ENCODE results near the gene ATM.

ATM gene, protein sequence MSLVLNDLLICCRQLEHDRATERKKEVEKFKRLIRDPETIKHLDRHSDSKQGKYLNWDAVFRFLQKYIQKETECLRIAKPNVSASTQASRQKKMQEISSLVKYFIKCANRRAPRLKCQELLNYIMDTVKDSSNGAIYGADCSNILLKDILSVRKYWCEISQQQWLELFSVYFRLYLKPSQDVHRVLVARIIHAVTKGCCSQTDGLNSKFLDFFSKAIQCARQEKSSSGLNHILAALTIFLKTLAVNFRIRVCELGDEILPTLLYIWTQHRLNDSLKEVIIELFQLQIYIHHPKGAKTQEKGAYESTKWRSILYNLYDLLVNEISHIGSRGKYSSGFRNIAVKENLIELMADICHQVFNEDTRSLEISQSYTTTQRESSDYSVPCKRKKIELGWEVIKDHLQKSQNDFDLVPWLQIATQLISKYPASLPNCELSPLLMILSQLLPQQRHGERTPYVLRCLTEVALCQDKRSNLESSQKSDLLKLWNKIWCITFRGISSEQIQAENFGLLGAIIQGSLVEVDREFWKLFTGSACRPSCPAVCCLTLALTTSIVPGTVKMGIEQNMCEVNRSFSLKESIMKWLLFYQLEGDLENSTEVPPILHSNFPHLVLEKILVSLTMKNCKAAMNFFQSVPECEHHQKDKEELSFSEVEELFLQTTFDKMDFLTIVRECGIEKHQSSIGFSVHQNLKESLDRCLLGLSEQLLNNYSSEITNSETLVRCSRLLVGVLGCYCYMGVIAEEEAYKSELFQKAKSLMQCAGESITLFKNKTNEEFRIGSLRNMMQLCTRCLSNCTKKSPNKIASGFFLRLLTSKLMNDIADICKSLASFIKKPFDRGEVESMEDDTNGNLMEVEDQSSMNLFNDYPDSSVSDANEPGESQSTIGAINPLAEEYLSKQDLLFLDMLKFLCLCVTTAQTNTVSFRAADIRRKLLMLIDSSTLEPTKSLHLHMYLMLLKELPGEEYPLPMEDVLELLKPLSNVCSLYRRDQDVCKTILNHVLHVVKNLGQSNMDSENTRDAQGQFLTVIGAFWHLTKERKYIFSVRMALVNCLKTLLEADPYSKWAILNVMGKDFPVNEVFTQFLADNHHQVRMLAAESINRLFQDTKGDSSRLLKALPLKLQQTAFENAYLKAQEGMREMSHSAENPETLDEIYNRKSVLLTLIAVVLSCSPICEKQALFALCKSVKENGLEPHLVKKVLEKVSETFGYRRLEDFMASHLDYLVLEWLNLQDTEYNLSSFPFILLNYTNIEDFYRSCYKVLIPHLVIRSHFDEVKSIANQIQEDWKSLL (N-terminal part only)

DNA sequence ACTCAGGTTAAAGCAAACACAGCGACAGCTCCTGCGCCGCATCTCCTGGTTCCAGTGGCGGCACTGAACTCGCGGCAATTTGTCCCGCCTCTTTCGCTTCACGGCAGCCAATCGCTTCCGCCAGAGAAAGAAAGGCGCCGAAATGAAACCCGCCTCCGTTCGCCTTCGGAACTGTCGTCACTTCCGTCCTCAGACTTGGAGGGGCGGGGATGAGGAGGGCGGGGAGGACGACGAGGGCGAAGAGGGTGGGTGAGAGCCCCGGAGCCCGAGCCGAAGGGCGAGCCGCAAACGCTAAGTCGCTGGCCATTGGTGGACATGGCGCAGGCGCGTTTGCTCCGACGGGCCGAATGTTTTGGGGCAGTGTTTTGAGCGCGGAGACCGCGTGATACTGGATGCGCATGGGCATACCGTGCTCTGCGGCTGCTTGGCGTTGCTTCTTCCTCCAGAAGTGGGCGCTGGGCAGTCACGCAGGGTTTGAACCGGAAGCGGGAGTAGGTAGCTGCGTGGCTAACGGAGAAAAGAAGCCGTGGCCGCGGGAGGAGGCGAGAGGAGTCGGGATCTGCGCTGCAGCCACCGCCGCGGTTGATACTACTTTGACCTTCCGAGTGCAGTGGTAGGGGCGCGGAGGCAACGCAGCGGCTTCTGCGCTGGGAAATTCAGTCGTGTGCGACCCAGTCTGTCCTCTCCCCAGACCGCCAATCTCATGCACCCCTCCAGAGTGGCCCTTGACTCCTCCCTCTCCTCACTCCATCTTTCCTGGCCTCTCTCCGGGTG is at the start of gene ATM, which contains the start of gene NPAT:
Gene ATM (plus strand): TSS at position 494 of the 774 bp plus-strand sequence. CDS start 4,558 bp downstream, outside the sequence.
Gene NPAT (minus strand): TSS at position 65 of the 774 bp plus-strand sequence. CDS start 102 bp downstream, outside the sequence.
- H3K4me3 ChIP-seq (ENCODE audit: low read depth, low read length) = peak within 1 kb of the TSS; percentile 79
- TF ChIP-seq, protein P1, sequence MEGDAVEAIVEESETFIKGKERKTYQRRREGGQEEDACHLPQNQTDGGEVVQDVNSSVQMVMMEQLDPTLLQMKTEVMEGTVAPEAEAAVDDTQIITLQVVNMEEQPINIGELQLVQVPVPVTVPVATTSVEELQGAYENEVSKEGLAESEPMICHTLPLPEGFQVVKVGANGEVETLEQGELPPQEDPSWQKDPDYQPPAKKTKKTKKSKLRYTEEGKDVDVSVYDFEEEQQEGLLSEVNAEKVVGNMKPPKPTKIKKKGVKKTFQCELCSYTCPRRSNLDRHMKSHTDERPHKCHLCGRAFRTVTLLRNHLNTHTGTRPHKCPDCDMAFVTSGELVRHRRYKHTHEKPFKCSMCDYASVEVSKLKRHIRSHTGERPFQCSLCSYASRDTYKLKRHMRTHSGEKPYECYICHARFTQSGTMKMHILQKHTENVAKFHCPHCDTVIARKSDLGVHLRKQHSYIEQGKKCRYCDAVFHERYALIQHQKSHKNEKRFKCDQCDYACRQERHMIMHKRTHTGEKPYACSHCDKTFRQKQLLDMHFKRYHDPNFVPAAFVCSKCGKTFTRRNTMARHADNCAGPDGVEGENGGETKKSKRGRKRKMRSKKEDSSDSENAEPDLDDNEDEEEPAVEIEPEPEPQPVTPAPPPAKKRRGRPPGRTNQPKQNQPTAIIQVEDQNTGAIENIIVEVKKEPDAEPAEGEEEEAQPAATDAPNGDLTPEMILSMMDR (IDR thresholded peaks at IDR 0.05; ENCODE audit: control insufficient read depth, extremely low read depth, insufficient read depth) = peak; percentile 92
- peak; percentile 98 for DNase-seq (ENCODE audit: low read depth)

DNA sequence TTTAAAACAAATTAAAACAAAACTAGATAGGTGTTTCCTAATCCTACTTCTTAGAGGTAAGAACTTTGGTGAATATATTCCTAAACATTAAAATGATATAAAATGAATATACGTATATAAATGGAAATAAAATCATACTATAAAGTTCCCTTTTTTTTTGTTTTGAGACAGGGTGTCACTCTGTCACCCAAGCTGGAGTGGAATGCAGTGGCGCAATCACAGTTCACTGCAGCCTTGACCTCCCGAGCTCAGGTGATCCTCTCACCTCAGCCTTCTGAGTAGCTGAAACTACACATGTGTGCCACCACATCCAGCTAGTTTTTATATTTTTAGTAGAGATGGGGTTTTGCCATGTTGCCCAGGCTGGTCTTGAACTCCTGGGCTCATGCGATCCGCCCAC is 45.3 kb upstream of the ATM start:
- TF ChIP-seq, protein P1 (IDR thresholded peaks at IDR 0.05; ENCODE audit: control insufficient read depth, extremely low read depth, insufficient read depth) = no peak
- no peak for DNase-seq (ENCODE audit: low read depth)
- no peak overlapping the region for H3K4me3 ChIP-seq (ENCODE audit: low read depth, low read length)

DNA sequence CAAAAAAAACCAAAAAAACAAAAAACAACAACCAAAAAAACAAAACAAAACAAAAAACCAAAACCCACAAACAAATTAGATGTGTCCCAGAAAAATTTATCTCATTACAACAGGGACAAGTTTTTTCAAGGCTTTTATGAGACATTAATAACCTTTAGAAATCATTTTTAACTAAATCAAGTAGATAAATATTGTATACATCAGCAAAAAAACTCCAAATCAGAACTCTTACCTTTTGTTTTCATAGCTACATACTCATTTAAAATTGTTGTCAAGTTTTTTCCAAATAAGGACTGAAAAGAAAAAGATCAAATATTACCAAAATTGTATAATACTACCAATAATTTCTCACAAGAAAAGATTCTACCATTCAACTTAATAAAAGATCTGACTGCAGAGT is 29.1 kb upstream of the ATM start:
- TF ChIP-seq, protein P1 (IDR thresholded peaks at IDR 0.05; ENCODE audit: control insufficient read depth, extremely low read depth, insufficient read depth) = no peak
- no peak overlapping the region for H3K4me3 ChIP-seq (ENCODE audit: low read depth, low read length)

DNA sequence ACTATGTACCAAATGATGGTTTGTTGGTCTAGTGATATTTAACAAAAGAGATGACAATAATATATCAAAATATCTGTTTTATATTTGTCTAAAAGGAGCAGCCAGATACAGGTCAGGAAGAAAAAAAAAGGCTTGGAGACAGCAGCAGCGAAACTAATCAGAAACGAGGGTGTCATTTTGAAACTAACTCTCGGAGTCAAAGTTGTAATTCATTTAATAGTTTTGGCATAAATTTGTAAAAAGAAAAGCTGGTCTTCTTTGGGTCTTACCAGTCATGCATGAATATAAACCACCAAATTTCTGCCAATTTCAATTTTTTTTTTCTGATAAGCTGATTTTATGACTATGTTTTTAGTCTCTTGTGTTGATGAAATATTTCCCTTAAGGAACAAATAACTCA is 26.0 kb upstream of the ATM start:
- no peak overlapping the region for H3K4me3 ChIP-seq (ENCODE audit: low read depth, low read length)

More for the DNA sequence above, 29.1 kb upstream of the ATM start:
- no peak for DNase-seq (ENCODE audit: low read depth)

DNA sequence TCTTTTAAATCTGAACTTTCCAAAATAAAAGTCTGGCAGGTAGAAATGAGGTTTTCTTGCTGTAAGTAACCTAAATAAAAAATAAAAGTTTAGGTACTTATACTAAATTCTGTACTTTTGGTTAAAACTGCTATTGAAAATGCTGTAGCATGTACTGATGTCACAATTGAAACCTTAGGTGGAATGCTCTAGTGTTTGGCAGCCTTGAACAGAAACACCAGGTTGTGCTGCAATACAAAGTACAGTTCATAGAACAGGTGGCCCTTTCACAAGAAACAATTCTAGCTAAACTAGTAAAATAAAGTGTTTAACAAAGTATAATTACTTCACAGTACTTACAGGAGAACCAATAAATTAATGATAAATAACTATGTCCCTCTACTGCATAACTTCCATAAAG is 25.5 kb upstream of the ATM start:
- no peak for DNase-seq (ENCODE audit: low read depth)

More for the DNA sequence above, 26.0 kb upstream of the ATM start:
- TF ChIP-seq, protein P1 (IDR thresholded peaks at IDR 0.05; ENCODE audit: control insufficient read depth, extremely low read depth, insufficient read depth) = no peak
- no peak for DNase-seq (ENCODE audit: low read depth)

More for the DNA sequence above, 25.5 kb upstream of the ATM start:
- H3K4me3 ChIP-seq (ENCODE audit: low read depth, low read length) = no peak overlapping the region
- TF ChIP-seq, protein P1 (IDR thresholded peaks at IDR 0.05; ENCODE audit: control insufficient read depth, extremely low read depth, insufficient read depth) = no peak

Data from LNCaP clone FGC (cell line).